TTC549 (cell line): ENCODE data around the gene MRFAP1.
"Not testable (repeated sequence)": the region's sequence is repeated elsewhere in the genome, so short reads cannot be mapped to it uniquely, and the experiment has no call there.

Experiments
- FAIRE-seq: peaks from 2 replicates; lab custom pipeline; 2012; peaks lifted over from hg19 to GRCh38; lab: Jason Lieb, UNC

MRFAP1 gene

DNA sequence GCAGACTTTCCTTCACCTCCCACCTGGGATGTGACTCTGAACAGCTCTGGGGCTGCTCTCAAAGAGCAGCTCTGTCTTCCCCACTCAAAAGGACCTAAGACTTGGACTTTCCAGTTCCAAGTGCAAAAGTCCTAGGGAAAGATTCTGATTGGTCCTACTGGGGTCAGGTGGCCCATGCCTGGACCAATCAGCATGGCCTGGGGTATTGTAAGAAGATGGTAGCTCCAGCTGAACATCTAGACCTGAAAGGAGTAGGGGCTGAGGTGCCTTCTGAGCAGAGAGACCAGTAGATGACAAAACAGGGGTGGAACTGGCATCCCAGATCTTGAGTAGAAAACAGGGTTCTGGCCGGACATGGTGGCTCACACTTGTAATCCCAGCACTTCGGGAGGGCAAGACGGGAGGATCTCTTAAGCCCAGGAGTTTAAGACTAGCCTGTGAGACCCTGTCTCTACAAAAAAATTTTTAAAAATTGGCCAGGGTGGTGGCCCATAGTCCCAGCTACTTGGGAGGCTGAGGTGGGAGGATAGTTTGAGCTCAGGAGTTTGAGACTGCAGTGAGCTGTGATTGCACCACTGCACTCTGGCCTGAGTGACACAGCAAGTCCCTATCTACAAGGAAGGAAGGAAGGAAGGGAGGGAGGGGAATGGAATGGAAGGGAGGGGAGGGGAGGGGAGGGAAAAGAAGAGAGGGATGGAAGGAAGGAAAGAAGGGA, 27.4 kb upstream of the MRFAP1 start:
- FAIRE-seq, result no peak

DNA sequence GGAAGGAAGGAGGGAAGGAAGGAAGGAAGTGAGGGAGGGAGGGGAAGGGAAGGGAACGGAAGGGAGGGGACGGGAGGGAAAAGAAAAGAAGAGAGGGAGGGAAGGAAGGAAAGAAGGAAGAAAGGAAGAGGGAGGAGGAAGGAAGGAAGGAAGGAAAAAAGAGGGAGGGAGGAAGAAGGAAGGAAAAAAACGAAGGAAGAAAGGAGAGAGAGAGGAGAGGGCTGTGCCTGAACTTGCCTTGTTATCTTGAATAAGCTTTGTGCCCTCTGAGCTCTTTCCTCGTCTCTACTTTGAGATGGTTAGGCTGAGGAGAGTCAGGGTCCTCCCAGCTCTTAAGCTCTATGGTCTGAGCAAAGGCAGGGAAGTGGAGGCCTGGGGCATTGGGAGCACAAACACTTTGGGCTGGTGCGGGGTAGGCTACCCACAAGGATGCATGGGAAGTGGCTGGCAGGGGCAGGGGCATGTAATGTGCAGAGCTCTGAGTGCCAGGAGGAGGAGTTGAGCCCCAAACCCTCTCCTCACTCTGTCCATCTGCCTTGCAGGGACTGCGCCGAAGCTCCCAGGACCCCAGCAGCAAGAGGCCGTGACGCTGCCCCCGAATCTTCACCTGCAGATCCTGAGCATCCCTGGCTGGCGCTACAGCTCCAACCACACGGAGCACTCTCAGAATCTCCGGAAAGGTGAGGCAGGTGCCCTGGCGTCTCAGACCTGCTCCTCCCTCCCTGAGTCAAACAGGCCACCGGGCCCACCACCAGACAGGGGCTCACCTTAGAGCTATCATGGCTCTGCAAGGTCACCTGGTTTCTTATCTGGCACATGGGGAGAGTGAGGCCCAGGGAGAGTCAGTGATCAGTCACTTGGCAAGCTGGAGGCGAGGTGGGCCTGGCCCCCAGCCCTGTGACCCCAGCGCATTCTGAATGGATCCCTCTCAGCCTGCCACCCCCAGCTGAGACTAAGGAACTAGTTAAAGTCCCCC, 26.5 kb upstream of the MRFAP1 start:
- FAIRE-seq, result no peak

DNA sequence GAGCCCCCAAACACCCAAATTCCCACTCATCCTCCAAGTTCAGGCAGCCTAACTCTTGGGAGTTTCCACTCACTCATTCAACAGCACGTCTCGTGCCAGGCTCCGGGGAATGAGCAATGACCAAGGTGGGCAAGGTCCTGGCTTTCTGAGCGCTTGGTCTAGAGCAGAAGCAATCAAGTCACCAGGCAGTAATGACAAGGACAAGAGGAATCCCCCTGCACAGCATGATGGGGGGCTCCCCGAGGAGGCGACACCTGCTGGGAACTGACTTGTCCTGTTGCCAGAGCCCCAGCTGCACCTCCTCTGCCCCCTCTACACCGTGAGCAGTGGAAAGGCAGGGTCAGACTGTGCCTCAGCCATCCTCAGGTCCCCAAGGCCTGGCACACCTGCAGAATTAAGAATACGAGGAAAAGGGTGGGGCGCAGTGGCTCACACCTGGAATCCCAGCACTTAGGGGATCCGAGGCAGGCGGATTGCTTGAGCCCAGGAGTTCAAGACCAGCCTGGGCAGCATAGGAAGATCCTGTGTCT, 25.7 kb upstream of the MRFAP1 start:
- FAIRE-seq, result no peak

DNA sequence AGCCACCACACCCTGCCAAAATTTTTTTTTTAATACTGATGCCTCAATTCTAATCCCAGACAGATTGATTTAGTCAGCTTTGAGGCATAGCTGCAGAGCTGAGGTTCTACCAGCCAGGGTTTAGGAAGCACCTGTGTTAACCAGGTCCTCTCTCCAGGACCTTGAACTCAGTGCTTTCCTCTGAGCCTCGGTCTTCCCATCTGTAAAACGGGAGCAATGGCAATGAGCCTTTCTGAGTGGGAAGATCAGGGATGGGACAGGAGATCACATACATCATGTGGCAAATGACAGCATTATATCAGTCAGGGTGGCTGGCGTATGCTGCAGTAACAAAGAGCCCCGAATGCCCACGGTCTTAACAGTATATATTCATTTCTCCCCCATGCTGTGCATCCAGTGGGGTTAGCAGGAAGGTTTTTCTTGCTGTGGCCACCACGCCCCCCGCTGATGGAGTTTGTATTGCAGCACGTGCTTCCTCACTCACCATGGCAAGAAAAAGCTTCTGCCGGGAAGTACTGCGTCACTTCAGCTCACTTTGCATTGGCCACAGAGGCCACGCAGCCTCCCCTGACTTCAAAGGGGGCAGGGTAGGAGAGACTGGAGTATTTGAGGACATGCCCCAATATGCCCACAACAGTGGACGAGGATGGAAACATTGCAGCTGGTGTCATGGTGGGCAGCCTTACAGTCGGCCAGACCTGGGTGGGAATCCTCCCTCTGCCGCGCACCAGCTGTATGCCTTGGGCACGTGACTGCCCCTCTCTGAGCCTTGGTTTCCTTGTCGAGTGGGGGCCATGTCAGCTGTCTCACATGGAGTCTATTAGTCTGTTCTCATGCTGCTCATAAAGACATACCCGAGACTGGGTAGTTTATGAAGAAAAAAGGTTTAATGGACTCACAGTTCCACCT, 24.1 kb upstream of the MRFAP1 start:
- FAIRE-seq, result no peak

DNA sequence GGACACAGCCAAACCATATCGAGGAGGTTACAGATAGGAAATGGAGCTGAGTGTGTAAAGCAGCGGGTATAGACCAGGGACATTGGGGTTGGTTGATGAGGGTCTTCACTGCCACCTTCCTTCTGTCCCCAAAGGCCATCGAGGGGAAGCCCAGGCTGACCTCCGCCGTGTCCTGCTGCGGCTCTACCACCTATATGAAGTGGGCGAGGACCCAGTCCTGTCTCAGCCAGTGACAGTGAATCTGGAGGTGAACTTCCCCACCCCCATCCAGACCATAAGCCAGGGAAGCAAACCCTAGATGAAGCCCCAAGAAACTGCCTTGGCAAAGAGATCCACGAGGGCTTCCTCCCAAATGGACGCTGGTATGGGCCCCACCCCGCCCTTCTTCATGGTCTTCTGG, 23.2 kb upstream of the MRFAP1 start:
- no peak for FAIRE-seq

DNA sequence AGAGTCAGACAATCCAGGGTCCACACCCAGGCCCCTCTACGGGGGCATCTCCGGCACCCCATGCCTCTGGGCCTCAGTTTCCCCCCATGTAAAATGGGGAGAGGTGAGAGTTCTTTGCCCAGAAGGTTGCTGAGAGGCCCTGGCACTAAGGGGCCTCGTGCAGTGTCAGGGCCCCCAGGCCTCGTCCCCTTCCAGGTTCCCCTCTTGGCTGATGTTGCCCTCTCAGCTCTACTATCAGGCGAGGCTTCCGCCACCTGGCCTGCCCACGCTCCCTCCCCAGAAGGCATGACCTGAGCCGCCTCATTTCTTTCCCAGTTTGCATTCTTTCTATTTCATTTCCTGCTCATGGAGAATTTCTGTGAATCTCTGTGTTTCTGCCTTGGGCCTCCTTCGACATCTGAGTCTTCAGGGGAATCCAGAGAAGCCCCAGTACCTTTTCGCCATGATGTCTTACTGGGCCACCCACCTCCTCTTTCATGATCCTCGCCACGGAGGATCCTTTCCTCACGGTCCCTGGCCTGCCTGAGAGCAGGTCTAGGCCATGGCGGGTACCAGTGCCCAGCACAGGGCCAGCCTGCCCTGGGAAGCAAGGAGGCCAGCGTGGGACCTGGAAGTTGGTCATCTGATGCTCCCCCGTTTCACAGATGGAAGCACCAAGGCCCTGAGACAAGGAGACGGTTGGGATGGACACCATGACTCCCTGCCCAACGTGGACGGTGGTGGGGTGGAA, 21.9 kb upstream of the MRFAP1 start:
- no peak for FAIRE-seq

DNA sequence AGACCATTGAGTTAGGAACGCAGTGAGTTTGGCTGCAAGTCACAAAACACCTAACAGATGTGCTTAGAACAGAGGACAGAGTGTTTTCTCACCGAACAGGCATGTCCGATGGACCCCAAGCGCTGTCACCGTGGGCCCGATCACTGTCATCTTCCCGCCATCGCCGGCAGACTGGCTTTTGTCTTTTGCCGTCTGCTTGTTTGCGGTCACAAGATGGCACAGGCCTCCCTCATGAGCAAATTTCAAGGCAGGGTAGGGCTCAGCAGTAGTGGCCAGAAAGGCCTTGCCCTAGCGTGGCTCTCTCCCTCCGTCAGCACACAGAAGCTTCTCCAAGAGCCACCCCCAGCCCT, 21.4 kb upstream of the MRFAP1 start:
- FAIRE-seq, result no peak

DNA sequence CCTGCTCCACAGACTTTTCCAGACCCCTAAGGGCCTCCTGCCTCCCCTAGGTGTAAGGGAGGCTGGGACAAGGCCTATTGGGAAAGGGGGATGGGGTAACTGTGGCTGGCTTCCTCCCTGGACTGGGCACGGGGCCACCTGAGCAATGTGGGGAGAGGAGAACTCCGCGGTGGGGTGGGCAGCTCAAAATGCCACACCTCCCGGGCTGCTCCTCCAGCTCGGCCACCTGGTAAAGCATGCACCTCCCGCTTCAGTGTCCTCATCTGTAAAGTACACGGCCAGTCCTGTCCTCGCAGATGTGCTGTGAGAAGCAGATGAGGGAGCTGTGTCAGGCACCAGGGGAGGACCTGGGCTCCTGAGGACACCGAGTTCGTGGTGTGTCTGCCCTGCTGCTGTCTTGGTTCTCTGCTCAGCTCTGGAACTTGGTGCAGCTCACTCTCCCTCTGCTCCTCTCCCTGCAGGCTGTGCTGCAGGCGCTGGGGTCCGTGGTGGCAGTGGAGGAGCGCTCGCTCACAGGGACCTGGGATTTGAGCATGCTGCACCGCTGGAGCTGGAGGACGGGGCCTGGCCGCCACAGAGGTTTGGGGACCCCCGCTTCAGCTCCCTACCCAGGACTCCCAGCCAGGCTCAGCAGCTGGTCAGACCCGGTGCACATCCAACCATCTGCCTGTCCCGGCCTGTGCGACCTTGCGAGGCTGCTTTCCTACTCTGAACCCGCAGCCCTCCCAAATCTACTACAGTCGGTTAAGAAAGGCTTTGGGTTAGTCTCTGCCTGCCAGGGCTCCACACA, 20.8 kb upstream of the MRFAP1 start:
- FAIRE-seq, result no peak

DNA sequence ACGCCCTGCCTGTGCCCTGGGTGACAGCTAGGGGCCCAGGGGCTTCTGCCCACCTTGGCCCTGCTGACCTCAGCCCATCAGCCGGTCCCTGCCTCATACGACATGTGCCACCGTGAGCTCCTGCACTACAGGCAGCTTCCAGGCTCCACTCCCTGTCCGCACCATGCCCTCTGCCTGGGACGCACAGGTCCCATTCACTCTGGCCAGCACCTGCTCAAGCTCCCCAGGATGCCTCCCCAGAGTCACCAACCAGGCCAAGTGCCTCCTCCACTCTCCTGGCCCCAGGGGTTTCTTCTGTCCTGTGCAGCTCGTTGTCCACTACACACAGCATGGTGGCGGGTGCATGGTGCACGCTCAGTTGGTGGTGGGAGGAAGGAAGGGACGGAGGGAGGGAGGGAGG, 20.2 kb upstream of the MRFAP1 start:
- FAIRE-seq, result no peak

DNA sequence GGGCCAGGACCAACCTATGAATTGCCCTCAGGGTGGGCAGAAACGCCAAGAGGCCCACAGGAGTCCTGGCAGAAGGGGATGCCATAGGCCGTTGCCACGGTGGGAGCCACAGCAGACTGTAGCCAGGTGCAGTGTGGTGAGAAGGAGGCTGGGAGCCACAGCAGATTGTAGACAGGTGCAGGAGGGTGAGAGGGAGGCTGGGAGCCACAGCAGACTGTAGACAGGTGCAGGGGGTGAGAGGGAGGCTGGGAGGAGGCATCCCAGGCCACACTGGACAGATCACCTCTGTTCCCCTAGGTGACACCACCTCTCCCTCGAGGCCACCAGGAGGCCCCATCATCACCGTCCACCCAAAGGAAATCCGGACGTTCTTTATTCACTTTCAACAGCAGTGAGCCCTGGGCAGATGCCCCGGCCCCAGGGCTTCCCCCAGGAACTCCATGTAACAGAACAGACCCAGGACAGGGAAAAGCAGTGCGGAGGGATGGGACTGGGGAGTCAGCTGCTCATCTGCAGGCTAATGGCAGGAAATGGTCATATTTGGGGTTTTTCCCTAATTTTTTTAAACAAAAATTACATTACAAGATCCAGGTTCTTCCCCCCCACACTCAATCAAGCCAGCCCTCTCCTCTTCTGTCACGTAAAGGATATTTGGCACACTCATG, 19.5 kb upstream of the MRFAP1 start:
- FAIRE-seq, result no peak

DNA sequence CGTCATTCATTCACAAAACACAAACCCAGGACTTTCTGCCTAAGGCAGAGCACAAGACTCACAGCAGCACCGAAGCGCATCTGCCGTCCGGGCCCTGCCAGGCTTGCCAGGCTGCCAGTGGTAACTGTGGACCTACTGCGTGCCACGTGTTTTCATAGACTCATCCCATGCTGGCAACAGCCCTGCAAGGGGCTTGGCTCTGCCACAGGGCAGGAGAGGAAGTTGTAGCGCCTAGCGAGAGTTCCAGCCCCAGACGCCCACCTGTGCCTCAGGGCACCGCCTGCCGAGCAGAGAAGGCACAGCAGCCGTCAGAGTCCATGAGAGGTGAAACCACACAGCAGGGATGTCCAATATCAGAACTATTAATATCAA, 18.9 kb upstream of the MRFAP1 start:
- FAIRE-seq, result no peak

DNA sequence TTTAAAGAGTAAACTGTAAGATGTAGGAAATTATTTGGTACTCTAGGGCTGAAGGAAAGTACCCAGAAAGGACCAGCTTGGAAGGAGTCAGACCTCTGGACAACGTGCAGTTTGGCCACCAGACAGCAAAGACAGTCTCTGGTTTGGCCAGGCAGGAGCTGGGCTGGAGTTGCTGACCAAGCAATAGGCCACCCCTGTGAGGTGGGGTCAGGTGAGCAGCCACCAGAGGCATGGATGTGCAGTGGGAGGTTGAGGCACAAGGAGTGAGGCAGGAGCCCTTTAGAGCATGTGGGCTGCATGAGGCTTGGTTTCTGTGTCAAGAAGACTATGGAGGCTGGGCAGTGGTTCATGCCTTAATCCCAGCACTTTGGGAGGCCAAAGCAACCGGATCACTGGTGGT, 17.7 kb upstream of the MRFAP1 start:
- FAIRE-seq, result no peak

DNA sequence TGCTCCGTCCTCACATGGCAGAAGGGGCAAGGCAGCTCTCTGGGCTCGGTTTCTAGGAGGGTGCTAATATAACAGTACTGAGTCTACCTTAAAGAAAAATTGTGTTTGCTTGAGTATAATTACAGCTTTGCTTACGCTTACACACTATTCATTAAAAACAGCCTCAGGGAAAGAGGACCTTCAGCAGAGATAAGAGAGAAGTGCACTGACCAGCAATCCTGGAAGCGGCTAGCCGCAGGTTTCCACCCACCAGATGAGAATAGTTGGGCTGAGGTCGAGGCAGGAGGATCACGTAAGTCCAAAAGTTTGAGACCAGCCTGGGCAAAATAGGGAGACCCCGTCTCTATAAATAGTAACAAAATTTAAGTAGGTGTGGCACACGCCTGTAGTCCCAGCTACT, 15.2 kb upstream of the MRFAP1 start:
- no peak for FAIRE-seq

DNA sequence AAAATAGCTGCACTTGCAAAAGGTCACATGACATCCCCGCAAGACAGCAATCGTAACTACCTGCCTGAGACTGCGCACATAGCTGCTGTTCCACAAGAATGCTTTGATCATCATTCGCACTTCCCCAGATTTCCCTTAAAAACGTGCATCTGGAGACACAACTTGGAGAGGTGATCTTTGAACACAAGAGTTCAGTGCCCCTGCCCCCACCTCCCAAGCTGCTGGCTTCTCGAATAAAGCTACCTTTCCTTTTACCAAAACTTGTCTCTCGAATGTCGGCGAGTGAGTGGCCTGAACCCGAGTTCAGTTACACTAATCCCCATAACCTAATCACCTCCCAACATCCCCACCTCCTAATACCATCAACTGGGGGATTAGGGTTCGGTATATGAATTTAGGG, 14.4 kb upstream of the MRFAP1 start:
- no peak for FAIRE-seq

DNA sequence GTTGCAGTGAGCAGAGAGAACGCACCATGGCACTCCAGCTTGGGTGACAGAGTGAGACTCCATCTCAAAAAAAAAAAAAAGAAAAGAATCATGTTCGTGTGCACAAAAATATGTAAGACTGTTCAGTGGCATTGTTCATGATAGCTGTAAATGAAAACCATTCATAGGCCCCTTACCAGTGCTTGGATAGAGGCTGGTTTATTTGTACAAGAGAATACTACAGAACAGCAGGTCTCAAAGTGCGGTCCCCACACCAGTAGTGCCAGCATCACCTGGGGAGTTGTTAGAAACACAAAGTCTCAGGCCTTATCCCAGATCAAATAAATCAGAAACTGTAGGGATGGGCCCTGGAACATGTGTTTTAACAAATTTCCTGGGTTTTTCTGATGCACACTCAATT, 12.7 kb upstream of the MRFAP1 start:
- FAIRE-seq, result no peak

DNA sequence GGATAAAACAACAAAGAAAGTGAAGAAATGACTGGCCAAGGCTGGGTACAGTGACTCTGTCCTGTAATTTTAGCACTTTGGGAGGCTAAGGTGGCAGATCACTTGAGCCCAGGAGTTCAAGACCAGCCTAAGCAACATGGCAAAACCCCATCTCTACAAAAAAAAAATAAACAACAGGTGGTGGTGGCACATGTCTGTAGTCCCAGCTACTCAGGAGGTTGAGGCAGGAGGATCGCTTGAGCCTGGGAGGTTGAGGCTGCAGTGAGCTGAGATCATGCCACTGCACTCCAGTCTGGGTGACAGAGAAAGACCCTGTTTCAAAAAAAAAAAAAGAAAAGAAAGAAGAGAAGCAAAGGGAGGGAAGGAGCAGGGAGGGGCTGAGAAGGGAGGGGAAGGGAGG, 12.0 kb upstream of the MRFAP1 start:
- FAIRE-seq, result not testable (repeated sequence)

DNA sequence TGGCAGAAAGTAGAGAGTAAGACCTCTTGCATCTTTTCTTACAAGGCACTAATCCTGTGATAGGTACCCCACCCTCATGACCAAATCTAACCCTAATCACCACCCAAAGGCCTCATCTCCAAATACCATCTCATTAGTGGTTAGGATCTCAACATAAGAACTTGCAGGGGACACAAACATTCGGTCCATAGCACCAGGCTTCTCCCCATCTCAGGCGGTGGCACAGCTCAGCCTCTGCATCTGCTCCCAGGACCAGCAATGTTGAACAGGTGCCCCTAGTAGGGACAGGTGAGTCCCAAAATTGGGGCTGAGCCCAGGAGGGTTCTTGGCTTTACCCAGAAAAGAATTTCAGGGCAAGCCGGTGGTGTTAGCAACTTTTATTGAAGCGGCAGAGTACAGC, 8.4 kb upstream of the MRFAP1 start:
- FAIRE-seq, result no peak

DNA sequence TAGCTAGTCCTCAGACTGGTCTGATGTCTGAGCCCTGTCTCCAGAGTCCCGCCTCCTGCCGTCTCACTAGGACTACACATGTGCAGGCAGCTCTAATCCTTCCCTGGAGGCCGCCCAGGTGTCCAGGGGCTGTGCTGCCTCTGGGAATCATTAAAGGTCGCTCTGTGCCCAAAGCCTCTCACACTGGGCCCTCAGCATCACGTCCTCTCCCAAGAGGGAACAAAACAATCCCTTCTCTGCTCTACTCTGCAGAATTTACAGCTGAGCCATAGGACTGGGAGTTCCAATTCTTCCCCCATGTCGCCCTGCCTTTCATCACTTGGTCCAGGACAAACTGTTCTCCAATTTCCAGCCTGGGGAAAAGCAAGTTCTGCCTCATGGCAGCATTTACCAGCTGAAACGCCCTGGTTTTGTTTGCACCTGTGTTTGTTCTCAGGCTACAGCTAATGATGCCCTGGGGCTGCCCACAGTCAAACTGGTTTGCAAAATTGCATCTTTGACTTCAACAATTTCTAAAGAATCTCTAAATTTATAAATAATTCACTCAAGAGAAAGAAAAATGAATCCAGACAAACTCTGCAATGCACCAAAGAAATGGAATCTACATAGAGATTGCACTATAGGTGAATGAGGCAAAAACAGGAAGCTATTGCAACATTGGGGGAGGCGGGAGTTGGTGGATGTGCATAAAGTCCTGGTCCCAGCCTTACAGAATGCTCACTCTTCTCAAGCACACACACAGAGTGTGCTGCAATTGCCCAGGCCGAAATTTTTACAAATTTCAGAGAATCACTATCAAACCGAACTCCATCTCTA, 7.2 kb upstream of the MRFAP1 start:
- no peak for FAIRE-seq

DNA sequence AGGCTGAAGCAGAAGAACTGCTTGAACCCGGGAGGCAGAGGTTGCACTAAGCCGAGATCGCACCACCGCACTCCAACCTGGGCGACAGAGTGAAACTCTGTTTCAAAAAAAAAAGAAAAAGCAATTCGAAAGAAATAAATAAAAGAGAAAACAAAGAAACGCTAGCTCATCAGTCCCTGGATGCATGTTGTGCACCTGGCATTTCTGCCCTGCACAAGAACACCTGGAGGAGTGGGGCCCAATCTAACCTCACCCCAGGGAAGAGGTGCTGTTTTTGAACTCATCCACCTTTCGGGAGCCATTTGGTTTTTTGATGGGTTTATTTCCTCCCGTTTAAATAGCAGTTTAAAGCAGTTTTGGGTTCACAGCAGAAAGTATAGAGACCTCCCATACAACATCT, 5.7 kb upstream of the MRFAP1 start:
- no peak for FAIRE-seq
